ENCODE data around the gene TTC9B. TPM values are rescaled to one million over a fixed set of nuclear protein-coding genes. Genes with fewer than 3 reads are reported as not detected.

The TTC9B gene
- total RNA-seq, 1 experiment from 2014 or later: not detected

- no peaks in the 10 kb centered on the region for H3K9me3 Mint-ChIP-seq
- H3K27ac Mint-ChIP-seq: no peak overlapping the region; the same call in 1 of the 2 replicates
- no peak for DNase-seq (ENCODE audit: low spot score)
- H3K4me1 Mint-ChIP-seq: peaks cover 41% of the 10 kb centered on the region
- H3K27me3 Mint-ChIP-seq (ENCODE audit: low read depth): peaks cover 33% of the 10 kb centered on the region
- POLR2A ChIA-PET: no interaction called here
- H3K36me3 Mint-ChIP-seq: no peaks in the 10 kb centered on the region
- no peak for ATAC-seq
- H3K4me3 Mint-ChIP-seq: no peak overlapping the region
- CTCF ChIA-PET: interaction anchor here (1.0 to 3.5 kb wide), 3 partner anchors 12 to 75 kb away, joined by 4 to 28 read pairs (median 4); partner anchors contain the start of gene TTC9B
- TF ChIP-seq AR (CRISPR knock-in tag; IDR thresholded peaks at IDR 0.05): no peak
- TF ChIP-seq FOXP1 (CRISPR knock-in tag; IDR thresholded peaks at IDR 0.05; ENCODE audit: borderline replicate concordance): no peak
- TF ChIP-seq USF1 (CRISPR knock-in tag; IDR thresholded peaks at IDR 0.05): no peak
- no peak for TF ChIP-seq OVOL2 (CRISPR knock-in tag; IDR thresholded peaks at IDR 0.05; ENCODE audit: borderline replicate concordance)
- no peak for TF ChIP-seq ZNF263 (CRISPR knock-in tag; IDR thresholded peaks at IDR 0.05; ENCODE audit: low read depth)
Measured at GRCh38 chr19:40229926-40230417, 11.8 kb upstream of the TTC9B start.

GRCh38 chr19:40229484-40229883 is 11.3 kb upstream of the TTC9B start:
- Mint-ChIP-seq H3K4me3 (no peak overlapping the region), H3K27me3 (ENCODE audit: low read depth) (peaks cover 38% of the 10 kb centered on the region), H3K36me3 (no peaks in the 10 kb centered on the region), H3K9me3 (no peaks in the 10 kb centered on the region), H3K4me1 (peaks cover 41% of the 10 kb centered on the region), H3K27ac (no peak overlapping the region)
- TF ChIP-seq NFE2L1 (CRISPR knock-in tag; IDR thresholded peaks at IDR 0.05): no peak
- no peak for TF ChIP-seq ZBTB21 (CRISPR knock-in tag; IDR thresholded peaks at IDR 0.05; ENCODE audit: borderline replicate concordance)
- no peak for TF ChIP-seq ZMAT4 (CRISPR knock-in tag; IDR thresholded peaks at IDR 0.05)
- TF ChIP-seq MXD4 (CRISPR knock-in tag; IDR thresholded peaks at IDR 0.05; ENCODE audit: borderline replicate concordance): no peak
- TF ChIP-seq E2F4 (CRISPR knock-in tag; IDR thresholded peaks at IDR 0.05; ENCODE audit: borderline replicate concordance, low read depth): no peak
- TF ChIP-seq FOXK1 (CRISPR knock-in tag; IDR thresholded peaks at IDR 0.05): no peak
- TF ChIP-seq TEAD4 (CRISPR knock-in tag; IDR thresholded peaks at IDR 0.05): no peak
- no peak for TF ChIP-seq FOXJ3 (CRISPR knock-in tag; IDR thresholded peaks at IDR 0.05; ENCODE audit: borderline replicate concordance)
- TF ChIP-seq NR3C1 (CRISPR knock-in tag; conservative IDR thresholded peaks at IDR 0.05; ENCODE audit: low read depth): no peak
- TF ChIP-seq RORB (CRISPR knock-in tag; IDR thresholded peaks at IDR 0.05): no peak
- no peak for TF ChIP-seq ERG (CRISPR knock-in tag; IDR thresholded peaks at IDR 0.05)
- no peak for TF ChIP-seq FOXP1 (CRISPR knock-in tag; IDR thresholded peaks at IDR 0.05; ENCODE audit: borderline replicate concordance)
- CTCF ChIA-PET: interaction anchor here (1.0 to 3.5 kb wide), 3 partner anchors 11 to 76 kb away, joined by 4 to 28 read pairs (median 4); partner anchors contain the start of gene TTC9B
- ATAC-seq: no peak
- DNase-seq (ENCODE audit: low spot score): no peak
- POLR2A ChIA-PET: no interaction called here

GRCh38 chr19:40228863-40229262 is 10.7 kb upstream of the TTC9B start:
- POLR2A ChIA-PET: no interaction called here
- Mint-ChIP-seq H3K9me3 (no peaks in the 10 kb centered on the region), H3K4me1 (peaks cover 41% of the 10 kb centered on the region), H3K4me3 (no peak overlapping the region), H3K36me3 (no peaks in the 10 kb centered on the region), H3K27ac (no peak overlapping the region), H3K27me3 (ENCODE audit: low read depth) (peaks cover 44% of the 10 kb centered on the region)
- TF ChIP-seq MYBL2 (CRISPR knock-in tag; IDR thresholded peaks at IDR 0.05): no peak
- no peak for TF ChIP-seq USF2 (CRISPR knock-in tag; IDR thresholded peaks at IDR 0.05)
- CTCF ChIA-PET: interaction anchor here (0.5 to 0.8 kb wide), 2 partner anchors 11 to 76 kb away, joined by 3 to 4 read pairs; no protein-coding TSS in a partner anchor
- no peak for DNase-seq (ENCODE audit: low spot score)
- ATAC-seq: no peak
